CD4-positive, alpha-beta T cell treated with Interleukin-6 at 100 ng/mL for 8 hours (primary cell): ENCODE measurements around the gene DERL3.
A peak's percentile ranks its signal among the peaks of the same experiment; 100 is the strongest.

ENCODE experiments used
- DNase-seq: peaks from one replicate; pipeline ENCODE4 v3.0.0-alpha.2; 2020; ENCODE audit warnings: mixed read lengths, low spot score

DERL3 gene

DNA sequence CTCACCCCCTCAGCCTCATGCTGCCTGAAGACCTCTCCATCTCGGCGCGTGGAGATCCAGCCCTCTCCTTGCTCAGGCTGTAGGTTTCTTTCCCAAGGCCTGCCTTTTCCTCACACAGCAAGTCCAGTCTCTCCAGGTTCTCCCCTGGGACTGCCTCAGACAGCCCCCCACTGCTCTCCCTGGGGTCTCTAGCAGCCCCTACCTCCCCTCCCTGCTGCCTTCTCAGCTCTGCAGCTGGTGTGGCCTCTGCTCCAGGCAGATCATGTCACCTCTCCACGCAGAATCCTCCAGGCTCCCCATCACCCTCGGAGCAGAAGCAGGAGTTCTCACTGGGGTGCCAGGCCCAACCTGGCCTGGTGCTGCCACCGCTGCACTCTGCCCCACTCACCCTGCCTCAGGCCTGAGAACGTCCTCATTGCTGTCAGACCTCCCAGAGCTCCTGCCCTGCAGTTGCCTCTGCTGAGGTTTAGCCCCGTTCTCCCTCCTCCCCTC lies 36.9 kb downstream of the DERL3 start:
- no peak for DNase-seq

GRCh38 chr22:23801238-23801821 lies 37.5 kb downstream of the DERL3 start:
- DNase-seq = no peak

GRCh38 chr22:23800297-23801237 lies 38.2 kb downstream of the DERL3 start:
- DNase-seq = no peak

DNA sequence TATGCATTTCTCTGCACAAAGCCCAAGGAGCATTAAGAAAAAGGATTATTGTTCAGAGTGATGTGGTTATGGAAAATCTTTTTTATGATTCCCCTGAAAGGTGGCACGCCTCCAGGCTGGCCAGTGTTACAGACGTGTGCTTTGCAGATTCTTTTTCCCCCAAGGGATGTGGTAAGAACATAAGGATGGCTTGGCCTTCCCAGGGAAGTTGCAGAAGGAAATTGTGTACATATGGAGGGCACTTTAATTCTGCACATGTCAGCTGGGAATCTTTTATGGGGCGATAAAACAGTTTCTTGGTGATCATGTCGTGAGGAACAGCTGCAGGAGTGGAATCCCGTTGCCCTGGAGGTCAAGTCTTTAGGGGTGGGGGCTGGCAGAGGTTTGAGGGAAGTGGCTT lies 42.3 kb downstream of the DERL3 start:
- DNase-seq = no peak

DNA sequence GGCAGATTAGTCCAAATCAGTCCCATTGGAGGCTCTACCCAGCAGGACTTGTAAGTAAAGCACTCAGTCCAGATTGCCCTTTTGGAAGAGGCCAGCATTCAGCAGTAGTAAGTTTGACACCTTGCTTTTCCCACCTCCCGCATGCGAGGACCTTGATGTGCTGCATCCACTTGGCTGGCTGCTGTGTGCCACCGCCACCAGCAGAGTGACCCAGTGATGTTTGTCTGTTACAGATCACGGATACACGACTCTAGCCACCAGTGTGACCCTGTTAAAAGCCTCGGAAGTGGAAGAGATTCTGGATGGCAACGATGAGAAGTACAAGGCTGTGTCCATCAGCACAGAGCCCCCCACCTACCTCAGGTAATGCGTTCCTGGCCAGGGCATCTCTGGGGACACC lies 45.5 kb downstream of the DERL3 start:
- DNase-seq = no peak

GRCh38 chr22:23791738-23792645 lies 46.8 kb downstream of the DERL3 start:
- DNase-seq = no peak

- no peak for DNase-seq
These were observed 47.7 kb downstream of the DERL3 start for GRCh38 chr22:23790819-23791737.

DNA sequence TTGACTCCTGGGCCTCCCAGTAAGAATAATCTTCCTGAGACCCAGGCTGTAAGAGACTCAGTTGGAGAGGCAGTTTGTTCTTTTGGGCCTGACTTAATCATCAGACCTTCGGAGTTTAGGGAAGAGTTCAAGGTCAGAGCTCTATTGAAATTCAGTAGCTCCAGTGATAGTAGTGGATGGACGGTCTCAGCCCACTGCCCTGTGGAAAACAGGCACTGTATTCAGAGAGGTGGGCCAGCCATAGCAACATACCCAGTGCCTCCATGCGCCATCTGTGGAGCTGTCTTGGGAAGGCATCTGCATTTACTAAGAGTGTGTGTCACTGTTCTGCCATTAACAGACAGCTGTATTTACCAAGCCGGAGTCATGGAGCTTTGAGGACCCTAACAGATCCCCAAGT lies 49.2 kb downstream of the DERL3 start:
- DNase-seq = no peak

DNA sequence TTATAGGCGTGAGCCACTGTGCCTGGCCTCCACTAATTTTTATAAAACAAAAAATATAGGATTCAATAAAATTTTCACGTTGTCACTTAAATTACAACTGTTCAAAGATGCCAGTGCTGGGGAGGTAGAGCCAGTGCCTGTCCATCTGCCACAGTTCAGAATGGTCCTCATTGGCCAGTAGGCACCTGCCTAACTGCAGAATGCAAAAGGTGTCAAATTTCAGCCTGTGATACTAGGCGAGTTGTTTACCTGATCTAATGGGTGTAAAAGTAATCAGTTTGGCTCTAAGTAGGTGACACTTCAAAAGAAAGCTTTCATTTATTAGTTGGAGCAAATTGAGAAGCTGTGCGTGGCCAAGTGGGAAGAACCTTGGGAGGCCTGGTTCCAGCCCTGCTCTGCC lies 49.7 kb downstream of the DERL3 start:
- DNase-seq = no peak

DNA sequence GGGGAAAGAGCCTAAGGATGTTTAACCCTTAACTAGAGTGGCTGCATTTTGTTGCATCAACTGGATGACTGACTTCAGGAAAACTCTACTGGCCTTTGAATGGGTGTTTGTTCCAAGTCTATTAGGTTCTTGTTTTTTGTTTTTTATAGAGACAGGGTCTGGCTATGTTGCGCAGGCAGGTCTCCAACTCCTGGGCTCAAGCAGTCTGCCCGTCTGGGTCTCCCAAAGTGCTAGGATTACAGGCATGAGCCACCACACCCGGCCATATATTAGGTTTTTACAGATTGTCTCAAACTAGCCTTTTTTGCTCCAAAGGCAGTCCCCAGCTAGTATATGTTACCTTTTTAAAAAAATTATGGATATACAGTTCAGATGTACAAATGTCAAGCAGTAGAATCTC lies 50.9 kb downstream of the DERL3 start:
- no peak for DNase-seq

DNA sequence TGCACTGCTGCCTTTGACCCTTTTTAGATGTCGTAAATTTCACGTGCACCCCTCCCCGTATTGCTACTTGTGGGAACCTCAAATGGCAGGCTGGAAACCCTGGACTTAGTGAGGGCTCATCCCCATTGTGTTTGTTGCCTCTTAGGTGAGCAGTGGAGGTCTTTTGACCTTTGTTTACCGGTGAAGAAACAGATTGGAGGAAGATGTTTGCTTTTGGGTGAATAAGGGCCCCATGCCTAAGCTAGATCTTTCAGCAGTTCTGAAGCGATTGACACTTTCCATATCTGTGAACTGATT lies 51.3 kb downstream of the DERL3 start:
- DNase-seq = no peak

GRCh38 chr22:23786752-23787599 lies 51.8 kb downstream of the DERL3 start, which contains the start of gene SMARCB1:
Gene SMARCB1, plus strand, starts transcription at chr22:23786966. Its CDS starts 204 bp downstream, at chr22:23787170.
- peak; percentile 86 for DNase-seq

GRCh38 chr22:23786261-23786710 lies 52.5 kb downstream of the DERL3 start:
- no peak for DNase-seq
